DLD1 (cell line): ENCODE measurements around the gene LNPEP.
"Not testable (repeated sequence)": the region's sequence is repeated elsewhere in the genome, so short reads cannot be mapped to it uniquely, and the experiment has no call there.

Source experiments
- in situ Hi-C: cut with HindIII; loops from 2 replicates; pipeline ENCODE4 v1.10.0; 2017; ENCODE audit warnings: low sequenced_read_pairs

LNPEP gene

DNA sequence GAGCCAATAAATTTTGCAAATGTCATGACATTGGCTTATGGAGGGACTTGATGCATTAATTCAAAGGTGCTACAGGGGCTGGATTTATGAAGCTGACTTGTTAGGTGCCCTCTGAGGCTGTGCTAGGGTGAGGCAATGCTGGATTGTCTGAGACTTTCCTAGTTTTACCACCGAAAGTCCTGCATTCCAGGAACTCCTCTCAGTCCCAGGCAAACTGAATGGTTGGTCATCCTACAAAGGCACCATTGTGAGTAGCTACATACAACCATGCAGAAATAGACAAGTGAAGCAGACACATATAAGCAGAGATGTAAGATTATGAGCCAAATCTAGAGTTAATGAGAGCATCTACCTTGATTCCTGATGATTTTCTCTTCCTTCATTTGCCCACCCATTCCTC lies 111.2 kb downstream of the LNPEP start:
- in situ Hi-C loops, result no loop called here

DNA sequence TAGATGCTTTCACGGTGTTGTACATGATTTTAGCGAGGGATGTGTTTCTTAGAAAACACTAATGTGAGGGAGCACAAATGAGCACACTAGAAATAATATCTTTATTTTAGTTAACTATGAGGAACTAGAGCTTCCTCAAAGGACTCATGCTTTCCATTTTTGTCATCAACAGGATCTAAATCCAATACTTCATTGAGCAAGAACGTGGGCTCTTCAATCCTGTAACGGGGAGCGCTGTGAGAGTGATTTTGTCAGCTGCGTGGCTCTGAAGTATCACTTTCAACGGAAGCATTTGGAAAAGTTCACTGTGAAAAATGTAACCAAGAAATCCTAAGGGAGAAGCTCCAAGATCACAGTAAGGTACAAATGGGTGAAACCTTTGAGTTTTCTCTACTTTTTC lies 113.3 kb downstream of the LNPEP start:
- in situ Hi-C loops, result no loop called here

DNA sequence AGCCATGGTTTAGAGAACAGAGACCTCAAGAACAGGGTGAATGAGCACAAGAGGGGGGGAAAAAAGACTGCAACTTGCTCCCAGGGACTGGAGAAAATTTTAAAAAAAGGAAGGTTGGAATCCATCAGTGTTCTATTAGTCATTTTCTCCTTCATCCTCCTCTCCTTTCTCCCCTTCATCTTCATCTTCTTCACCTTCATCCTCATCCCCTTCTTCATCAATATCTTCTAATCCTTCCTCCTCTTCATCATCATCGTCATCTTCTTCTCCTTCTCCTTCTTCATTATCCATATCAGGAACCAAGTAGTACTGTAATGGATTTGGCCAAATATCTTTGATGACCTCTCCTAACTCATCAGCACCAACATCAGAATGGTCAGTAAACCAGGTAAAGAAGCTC lies 120.4 kb downstream of the LNPEP start:
- in situ Hi-C loops, result no loop called here

DNA sequence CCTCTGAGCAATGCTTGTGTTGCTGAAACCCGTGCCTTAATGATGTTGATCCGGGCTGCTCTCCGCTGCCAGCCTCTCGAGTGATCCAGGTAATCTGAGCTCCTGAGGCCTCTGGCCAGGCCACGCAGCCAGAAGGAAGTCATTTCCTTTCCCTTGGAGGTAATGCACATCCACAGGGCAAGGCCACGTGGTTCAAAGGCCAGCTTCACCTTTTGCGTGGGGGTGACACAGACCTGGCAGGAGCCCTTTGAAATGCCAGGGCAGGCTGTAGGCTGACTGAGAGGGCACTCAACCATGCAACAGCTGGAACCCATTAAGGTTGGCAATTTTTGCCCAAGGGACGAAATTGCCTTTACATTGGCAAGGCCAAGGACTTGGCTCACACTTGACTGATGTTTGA lies 126.2 kb downstream of the LNPEP start:
- in situ Hi-C loops, result no loop called here

DNA sequence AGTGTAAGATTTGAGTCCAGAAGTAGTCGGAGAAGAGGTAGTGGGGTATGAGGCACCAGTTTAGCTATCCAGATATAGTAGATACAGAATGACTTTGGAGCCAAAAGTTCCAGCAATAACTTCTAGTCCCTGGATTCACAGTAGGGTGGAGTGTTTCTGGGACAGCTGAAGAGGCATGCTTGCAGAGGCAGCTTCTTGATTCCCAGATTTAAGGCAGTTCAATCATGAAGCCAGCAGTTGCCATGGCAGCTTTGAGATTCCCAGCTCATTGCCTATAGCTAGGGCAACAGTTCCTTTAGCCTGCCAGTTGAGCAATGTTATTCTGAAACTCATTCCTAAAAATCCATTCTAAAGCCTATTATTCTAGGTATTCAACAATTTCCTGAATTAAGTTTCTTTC lies 127.4 kb downstream of the LNPEP start:
- in situ Hi-C loops, result no loop called here

DNA sequence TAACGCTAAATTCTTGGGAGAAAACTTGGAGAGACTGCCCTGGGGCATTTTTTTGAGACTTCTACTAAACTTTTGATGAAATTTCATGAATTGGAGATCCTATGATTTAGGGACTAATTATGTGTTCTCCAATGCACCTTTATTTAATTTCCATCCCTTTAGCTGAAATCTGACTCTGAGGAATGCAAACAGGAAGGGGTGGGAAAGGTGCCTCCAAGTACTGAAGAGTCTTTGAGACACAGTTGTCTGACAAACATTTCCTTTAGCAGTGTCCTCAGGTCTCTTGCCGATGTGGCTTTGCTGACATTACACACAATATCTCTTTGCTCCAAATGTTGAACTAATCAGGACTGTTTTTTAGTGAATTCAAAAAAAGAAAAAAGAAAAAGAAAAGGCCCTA lies 129.6 kb downstream of the LNPEP start:
- in situ Hi-C loops, result no loop called here

DNA sequence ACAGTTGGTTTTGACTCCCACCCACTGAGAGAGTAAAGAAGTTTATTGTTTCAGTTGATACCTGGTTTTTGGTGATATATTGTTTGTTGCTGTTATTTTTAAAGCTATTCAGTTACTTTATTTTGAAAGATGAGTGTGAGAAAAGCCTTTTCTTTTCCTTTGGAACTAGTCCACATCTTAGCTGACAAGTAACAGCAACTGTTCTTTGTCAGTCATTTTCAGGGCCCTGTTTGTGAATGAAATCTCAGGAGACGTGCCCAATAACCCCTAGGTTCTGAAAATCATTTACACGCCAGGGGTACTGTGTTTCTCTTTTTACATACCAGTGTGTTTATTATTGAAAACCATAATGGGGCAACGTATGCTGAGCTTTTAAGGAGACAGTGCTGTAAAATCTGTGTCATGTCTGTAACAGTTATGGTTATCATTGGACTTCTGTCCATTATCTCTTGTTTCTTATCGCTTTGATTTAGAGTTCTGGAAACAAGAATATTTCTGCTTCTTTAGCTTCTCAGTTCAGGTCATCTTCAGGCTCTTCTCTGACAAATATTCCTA lies 131.5 kb downstream of the LNPEP start:
- in situ Hi-C loops, result no loop called here

DNA sequence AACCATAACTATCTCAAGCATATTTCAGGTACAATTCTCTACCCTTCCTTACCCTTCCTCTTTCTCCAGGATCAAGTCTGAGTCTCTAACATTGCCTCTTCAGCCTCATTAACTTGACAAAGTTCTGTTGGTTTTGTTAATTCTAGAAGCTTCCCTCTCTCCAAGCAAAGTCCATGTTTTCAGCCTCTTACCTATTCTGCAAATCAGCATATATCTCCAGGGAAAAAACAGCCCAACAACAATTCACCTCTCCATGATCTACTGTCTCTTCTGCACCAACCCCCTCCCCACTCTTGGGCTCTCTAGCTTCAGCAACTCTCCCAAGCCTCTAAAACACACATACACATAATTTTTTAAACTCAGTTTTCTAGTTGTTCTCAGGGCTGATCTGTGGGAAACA lies 134.4 kb downstream of the LNPEP start:
- in situ Hi-C loops, result no loop called here

DNA sequence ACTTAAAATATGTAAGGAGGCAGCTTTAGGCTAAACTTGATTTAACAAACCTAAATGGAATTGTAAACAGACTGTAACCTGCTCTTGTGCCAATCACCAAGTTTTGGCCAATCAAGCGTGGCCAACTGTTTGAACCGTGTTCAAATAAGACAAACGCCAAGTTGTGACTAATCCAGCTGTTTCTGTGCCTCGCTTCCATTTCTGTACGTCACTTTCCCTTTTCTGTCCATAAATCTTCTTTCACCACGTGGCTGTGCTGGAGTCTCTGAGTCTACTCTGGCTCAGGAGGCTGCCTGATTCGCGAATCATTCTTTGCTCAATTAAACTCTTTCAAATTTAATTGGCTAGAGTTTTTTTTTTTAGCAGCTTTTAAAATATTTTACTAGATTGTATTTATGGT lies 135.2 kb downstream of the LNPEP start:
- in situ Hi-C loops, result no loop called here

DNA sequence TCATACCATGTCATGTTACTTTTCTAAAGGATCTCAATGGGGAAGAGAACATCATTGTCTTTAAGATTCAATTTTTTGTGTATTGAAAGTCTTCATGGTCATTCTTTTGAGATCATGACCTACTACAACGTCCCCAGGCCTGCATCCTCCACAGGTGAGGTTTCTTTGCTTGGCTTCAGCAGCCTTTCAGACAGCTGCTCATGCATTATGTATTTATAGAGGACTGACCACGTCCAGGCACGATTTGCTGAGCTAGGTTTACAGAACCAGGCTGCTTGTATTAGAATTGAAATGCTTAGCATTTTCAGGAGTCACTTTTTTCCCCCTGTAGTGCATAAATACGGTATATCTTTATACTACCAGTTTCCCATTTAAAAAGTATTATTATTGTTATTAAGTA lies 136.1 kb downstream of the LNPEP start:
- in situ Hi-C loops, result no loop called here

DNA sequence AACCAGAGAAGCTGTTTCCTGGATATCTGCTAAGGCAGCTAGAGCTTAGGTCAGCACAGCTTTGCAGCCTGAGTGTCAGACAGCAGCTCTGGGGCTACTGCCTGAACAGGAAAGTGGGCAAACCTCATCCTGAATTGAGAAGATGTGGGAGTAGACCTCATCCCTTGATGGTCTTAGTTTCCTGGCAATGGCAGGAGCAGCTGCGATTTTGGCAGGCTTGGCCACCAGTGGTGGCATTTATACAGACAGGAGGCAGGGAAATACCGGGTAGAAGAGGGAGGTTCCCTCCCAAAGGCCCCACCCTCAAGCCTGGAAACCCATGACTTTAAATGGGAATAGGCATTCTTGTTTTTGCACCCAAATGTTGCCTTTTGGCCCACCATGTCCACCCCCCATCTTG lies 136.8 kb downstream of the LNPEP start:
- in situ Hi-C loops, result no loop called here

DNA sequence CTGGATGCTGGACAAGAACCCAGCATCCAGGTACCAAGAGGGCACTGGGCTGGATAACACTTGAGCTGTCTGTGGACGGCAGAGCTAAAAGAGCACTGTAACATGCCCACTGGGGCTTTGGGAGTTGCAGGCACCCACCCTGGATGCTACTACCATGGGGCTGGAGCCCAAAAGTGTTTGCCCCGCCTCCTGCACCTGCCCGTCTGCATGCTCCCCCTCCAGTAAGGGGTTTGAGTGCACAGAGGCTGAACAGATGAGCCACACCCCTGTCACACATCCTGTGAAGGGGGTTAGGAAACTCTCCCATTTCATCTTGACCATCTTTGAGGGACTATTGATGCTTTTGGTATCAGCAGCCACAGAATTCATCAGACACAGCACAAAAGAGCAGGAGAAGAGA lies 137.5 kb downstream of the LNPEP start:
- in situ Hi-C loops, result no loop called here

DNA sequence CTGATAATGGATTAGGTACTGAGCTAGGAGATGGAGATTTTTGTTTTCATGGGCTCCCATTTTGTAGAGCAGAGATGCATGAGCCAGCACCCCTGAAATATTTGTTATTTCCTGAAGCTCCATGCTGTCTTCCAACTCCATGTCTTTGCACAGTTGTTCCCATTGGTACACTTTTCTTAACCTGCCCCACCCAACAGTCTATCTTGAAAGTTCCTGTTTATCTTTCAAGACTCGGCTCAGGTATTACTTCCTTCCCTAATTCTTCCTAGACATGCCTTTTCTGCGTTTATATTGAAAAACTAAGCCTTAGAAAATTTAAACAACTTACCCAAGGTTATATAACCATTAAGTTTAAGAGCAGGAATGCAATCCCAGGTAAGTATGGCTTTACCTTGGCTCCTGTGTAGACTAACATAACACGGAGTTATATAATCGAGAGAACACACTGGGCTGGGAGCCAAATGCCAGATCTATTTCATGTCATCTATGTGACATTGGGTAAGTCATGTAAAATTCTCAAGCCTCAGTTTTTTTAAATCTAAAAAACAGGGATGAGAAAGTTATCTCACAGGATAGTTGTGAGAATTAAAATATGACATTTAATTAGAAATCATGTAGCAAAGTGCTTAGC lies 139.1 kb downstream of the LNPEP start:
- in situ Hi-C loops, result no loop called here

DNA sequence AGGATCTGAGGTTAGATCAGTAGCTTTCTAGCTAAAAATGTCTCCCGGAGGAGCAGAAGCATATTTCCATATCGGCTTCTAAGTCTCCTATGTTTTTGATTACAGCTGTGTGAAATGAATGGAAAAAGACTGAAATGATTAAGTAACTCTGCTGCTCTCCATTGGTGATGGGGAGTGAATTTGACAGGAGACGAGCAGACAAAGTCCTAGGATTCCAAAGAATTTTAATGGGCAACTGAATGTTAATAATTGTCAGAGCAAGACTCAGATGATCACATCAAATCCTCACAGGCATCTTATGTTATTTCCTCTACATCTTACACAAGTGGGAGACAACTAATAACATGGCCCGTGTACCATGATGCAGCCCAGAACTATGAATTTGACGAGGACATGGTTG lies 139.8 kb downstream of the LNPEP start:
- in situ Hi-C loops, result no loop called here

DNA sequence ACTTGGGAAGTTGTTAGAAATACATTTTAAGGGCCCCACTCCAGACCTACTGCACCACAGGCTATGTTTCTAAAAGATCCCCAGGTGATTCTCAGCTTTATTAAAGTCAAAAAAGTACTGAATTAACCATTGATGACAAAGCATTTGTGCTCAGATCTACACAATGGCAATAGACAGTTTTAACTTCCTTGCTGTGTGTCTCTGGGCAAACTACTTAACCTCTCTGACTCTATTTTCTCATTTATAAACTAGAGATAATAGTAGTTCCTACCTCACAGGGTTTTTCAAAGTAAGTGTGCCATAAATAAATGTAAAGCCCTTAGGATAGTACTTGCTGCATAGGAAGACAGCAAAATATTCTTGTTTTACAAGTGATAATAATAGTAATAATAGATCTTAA lies 140.2 kb downstream of the LNPEP start:
- in situ Hi-C loops, result no loop called here

DNA sequence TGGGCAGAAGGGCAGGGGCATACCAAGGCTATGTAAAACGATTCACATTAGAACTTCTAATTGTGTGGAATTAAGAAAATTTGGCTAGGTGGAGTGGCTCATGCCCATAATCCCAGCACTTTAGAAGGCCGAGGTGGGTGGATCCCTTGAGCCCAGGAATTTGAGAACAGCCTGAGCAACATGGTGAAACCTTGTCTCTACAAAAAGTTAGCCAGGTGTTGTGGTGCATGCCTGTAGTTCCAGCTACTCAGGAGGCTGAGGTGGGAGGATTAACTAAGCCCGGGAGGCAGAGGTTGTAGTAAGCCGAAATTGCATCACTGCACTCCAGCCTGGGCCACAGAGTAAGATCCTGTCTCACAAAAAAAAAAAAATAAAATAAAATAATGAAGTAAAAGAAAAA lies 141.4 kb downstream of the LNPEP start:
- in situ Hi-C loops, result no loop called here

DNA sequence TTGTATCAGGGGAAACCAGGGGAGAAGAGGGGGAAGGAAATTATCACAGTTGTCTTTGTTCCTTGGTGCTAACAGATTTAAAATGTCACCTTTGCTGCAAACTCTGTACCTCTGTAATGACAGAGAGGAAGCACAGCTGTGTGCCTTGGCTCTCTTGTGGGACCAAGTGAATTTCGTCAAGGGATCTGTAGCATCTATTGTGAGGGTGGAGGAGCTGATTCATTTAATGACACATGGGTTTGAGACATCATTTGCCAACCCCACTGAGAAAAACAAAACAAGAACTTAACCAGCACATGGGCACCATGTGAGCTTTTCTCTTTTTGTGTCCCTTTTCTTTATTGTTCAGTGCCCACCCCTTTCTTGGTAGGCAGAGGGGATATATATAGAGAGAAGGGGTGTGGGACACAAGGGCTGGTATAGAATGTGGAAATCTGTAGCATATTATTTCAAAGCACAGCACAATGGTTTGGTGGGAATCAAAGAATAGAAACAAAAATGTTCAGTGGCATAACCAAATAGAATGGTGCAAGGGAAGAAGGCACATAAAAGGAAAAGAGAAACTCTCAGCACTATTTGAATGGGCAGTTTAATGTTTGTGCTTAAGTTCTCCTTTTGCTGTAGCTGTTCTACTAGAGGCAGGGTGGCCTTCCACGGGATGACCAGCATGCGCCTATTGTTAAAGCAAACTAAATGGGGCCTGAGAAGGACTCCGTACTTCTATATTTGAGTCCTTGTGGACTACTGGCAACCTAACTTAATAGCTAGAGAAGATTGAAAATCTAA lies 143.3 kb downstream of the LNPEP start:
- in situ Hi-C loops, result no loop called here

DNA sequence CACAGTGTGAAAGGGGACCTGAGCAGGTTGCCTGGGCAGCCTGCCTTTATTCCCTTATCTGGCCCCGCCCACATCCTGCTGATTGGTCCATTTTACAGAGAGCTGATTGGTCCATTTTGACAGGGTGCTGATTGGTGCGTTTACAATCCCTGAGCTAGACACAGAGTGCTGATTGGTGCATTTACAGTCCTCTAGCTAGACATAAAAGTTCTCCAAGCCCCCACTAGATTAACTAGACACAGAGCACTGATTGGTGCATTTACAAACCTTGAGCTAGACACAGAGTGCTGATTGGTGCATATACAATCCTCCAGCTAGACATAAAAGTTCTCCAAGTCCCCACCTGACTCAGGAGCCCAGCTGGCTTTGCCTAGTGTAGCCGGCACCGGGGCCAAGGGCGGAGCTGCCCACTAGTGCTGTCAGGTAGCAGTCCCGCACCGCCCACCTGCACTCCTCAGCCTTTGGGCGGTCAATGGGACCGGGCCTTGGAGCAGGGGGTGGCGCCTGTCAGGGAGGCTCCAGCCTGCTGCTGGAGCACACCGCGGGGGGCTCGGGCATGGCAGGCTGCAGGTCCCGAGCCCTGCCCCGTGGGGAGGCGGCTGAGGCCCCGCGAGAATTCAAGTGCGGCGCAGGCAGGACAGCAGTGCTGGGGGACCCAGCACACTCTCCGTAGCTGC lies 149.0 kb downstream of the LNPEP start:
- in situ Hi-C loops, result not testable (repeated sequence)

DNA sequence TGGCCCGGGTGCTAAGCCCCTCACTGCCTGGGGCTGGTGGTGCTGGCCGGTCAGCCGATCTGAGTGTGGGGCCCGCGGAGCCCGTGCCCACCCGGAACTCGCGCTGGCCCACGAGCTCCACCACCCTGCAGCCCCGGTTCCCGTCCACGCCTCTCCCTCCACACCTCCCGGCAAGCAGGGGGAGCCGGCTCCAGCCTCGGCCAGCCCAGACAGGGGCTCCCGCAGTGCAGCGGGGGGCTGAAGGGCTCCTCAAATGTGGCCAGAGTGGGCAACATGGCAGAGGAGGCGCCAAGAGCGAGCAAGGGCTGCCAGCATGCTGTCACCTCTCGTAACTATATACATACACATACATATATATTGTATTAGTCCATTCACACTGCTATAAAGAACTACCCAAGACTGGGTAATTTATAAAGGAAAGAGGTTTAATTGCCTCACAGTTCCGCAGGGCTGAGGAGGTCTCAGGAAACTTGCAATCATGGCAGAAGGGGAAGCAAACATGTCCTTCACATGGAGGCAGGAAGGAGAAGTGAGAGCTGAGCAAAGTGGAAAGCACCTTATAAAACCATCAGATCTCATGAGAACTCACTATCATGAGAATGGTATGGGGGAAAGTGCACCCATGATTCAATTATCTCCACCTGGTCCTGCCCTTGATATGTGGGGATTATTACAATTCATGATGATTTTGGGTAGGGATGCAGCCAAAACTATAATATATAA lies 149.7 kb downstream of the LNPEP start:
- in situ Hi-C loops, result no loop called here
